ENCODE measurements around the gene C16orf92.
A peak's percentile ranks its signal among the peaks of the same experiment; 100 is the strongest.

The C16orf92 gene, protein sequence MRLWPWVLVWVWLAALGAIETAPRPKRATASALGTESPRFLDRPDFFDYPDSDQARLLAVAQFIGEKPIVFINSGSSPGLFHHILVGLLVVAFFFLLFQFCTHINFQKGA

DNA sequence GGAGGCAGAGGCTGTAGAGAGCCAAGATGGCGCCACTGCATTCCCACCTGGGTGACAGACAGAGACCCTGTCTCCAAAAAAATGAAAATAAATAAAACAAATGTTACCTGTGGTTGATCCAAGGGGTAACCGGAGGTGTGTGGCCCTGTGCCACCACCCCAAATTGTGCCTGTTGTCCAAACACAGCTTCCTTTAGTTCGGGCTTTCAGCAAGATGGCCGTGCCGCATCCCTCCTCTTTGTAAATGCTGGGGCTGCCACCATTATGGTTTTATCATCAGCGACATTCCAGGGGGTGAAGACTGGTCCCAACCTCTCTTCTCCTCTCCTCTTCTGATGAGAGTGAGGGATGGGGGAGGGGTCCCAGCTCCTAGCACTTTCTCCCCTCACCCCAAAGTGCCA is at the start of gene C16orf92:
Gene C16orf92 (plus strand): TSS at position 312 of the 400 bp plus-strand sequence. CDS start 143 bp downstream, outside the sequence.
- DNase-seq, result no peak

DNA sequence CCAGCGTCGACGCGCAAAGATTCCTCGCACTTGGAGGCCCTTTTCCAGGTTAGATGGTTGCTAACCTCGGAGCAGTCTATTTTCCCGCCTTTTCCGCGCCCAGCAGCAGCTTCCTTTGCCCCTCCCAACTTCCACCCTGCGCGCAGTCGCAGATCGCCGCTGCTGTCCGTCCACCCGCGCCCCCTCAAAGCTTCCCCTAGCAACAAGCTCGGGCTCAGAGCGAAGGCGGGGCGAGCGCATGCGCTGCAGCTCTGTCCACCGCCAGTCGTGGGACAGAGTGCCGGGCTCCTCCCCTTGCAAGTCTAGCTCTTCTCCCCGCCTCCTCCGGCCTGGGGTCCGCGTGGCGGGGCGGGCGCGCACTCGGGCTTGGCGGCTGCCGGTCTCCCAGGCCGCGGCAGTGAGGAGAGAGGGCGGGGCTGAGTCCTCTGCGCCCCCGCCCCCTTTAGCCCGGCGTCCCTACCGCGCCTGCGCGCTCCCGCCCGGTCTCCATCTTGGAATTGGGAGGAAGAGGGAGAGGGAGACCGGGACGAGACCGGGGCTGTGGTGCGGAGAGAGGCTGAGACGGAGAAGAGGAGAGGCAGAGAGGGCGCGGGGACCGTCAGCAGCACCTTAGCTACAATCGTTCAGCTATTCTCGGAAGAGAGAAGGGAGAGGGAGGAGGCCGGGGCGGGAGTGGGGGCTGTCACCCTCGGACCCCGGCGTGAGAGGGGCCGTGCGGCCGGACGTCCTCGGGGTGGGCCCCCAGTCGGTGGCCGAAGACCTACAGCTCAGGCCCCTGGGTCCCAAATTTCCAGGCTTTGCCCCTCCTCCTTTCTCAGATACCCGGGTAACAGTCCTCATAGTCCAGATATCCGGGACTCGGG is 49.4 kb upstream of the C16orf92 start, which contains the start of gene TAOK2:
Gene TAOK2 (plus strand): TSS at position 485 of the 863 bp plus-strand sequence. CDS start 3,905 bp downstream, outside the sequence.
- peak; percentile 86 for DNase-seq

DNA sequence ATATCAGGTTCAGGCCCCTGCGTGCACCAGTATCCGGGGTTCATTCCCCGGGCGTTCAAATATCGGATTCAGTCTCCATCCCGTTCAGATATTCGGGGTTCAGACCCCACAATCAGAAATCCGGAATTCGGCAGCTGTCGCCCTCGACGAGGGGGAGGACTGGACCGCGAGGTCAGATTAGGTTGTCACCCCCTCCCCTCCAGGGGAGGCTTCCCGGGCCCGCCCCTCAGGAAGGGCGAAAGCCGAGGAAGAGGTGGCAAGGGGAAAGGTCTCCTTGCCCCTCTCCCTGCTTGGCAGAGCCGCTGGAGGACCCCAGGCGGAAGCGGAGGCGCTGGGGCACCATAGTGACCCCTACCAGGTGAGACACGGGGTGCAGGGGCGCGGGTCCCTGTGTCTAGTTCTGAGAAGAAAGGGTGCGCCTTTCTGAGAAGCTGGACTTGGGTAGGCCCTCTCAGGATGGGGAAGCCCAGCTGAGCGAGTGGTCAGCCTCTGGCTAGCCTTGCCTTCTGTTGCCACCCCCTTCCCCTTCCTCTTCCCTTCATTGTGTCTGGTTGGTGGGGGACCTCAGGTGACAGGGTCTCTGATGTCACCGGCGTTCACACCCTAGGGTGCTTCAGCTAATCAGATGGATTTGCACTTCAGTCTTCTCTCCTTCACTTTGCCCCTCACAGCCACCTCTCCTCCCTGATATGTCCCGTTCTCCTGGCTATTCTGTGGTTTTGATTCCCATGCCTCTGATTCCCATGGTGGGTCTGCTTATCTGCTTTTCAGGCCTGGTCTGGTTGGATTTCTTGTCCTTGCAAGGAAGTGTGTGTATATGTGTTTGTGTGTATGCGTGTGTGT is 48.5 kb upstream of the C16orf92 start:
- no peak for DNase-seq

DNA sequence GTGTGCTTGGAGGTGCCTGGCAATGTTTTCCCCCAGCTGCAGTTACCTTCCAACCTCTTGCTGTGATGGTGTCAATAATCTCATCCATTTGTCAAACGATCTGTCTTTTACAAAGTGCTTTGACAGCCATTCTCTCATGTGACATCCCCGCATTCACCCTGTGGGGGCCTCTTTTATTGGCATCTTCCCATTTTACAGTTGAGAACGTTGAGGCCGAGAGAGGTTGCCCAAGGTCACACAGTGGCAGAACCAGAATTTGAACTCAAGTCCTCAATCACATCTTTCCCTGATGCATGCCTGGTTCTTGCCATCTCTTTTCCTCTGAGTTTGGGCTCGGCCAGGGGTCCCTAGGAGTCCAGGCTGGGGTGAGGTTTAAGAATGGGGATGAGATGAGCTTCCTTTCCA is 47.9 kb upstream of the C16orf92 start:
- DNase-seq, result no peak

DNA sequence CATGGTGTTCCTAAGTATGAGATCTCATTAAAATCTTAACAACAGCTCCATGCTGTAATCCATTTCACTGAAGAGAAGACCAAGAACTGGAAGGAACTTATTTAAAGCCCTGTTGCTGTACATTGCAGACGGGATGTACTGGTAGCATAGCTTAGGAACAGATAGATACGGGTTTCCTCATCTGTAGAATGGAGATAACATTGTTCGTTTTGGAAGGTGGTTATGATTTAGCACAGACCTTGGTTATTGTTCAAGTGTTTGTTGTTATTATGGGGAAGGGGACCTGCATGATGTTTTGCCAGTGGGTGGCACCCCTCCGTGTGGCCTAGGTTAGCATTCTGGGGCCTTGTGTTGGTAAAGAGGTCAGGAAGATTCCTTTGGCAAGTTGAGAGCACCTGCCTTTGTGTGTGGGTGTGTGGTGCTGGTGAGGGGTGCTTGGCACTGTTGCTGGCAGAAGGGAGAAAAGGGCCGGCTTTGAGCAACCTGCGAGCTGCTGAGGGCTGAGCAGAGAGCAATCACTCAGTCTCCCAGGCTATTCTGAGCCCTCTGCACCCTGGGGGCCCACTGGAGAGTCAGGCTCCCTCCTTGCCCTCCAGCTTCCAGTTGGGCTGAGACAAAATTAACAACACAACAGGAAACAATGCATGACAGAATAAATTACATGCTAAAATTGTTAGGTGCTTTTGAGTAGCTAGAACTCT is 47.0 kb upstream of the C16orf92 start:
- no peak for DNase-seq

DNA sequence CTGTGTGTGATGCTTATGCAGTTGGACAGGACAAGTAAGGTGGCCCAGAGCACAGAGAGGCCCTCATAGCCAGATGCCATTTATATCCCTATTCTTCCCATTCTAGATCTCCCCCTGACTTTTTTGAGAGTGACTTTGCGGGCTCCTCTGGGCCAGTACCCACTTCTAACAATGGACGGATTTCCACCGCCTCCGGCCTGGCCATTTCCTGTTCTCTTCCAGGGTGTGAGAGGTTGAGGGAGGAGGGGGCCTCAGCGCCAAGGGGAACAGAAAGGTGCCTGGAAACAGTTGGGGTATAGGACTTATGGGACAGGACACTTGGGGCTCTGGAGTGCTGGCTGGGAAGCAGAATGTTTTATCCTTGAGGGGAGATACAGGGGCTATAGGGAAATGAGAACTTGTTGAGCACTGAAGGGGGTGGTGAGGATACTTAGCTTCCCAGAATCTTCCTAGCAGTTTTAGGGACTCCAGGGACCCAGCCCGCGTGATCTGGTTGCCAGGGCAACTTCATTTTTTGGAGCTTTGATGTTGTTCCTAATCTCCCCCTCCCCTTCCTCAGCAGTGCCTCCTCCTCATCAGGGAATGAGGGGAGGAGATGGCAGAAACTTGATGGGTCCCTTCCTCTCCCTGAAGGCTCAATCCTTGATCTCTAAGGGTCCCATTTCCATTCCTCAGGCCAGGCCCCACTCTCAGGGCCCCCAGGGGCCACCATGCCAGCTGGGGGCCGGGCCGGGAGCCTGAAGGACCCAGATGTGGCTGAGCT is 45.8 kb upstream of the C16orf92 start:
- DNase-seq, result no peak

DNA sequence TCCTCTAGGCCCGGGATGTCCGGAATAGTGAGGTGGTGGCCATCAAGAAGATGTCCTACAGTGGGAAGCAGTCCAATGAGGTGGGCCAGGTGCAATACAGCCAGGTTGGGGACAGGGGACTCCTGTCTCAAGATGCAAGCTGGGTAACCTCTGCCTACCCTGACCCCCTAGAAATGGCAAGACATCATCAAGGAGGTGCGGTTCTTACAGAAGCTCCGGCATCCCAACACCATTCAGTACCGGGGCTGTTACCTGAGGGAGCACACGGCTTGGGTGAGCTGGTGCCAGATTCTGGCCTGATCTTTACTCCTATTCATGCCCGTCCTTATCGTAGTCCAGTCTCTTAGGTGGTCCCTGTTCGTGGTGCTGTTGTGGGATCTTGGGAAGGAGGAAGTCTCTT is 44.9 kb upstream of the C16orf92 start:
- DNase-seq, result no peak

DNA sequence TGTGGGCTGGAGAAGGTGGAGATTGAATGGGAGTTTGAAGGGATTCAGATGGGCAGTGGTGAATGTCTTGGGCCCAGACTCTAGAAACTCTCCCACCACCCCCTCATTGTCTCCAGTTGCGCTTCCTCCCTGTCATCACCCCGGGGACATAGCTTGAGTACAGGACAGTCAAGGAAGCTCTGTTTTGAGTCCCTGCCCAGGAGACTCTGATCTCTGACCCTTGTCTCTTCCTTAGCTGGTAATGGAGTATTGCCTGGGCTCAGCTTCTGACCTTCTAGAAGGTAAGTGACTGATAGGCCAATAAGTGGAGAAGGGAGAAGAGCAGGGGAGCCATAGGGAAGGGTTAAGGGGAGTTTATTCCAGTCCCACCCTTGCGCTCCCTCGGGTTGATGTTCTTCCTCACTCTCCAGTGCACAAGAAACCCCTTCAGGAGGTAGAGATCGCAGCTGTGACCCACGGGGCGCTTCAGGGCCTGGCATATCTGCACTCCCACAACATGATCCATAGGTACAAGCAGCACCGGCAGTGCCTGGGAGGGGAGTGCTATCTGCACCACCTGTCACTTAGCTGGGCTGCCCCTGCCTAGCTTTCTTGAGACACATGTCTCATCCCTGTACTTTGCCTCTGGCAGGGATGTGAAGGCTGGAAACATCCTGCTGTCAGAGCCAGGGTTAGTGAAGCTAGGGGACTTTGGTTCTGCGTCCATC is 44.3 kb upstream of the C16orf92 start:
- DNase-seq, result no peak

DNA sequence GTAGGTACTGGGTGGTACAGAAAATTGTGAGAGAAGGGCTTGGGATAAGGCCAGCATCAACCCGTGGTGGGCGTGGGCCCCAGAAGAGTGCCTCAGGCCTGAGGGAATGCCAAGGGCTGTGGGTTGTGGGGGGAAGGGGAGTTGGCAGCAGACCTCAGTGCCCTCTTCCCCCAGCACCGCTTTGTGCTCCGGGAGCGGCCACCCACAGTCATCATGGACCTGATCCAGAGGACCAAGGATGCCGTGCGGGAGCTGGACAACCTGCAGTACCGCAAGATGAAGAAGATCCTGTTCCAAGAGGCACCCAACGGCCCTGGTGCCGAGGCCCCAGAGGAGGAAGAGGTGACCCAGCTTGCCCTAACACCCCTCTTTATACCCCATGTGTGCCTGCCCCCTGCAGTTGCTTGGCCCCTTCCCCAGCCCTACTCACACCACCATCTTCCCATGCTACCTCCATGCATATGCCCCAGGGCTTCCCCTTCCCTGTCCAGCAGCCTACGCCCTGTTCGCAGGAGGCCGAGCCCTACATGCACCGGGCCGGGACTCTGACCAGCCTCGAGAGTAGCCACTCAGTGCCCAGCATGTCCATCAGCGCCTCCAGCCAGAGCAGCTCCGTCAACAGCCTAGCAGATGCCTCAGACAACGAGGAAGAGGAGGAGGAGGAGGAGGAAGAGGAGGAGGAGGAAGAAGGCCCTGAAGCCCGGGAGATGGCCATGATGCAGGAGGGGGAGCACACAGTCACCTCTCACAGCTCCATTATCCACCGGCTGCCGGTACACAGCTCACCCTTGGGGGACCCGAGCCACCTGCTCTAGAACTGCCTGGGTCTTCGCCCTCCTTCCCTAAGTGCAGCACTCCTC is 40.2 kb upstream of the C16orf92 start:
- DNase-seq, result no peak

DNA sequence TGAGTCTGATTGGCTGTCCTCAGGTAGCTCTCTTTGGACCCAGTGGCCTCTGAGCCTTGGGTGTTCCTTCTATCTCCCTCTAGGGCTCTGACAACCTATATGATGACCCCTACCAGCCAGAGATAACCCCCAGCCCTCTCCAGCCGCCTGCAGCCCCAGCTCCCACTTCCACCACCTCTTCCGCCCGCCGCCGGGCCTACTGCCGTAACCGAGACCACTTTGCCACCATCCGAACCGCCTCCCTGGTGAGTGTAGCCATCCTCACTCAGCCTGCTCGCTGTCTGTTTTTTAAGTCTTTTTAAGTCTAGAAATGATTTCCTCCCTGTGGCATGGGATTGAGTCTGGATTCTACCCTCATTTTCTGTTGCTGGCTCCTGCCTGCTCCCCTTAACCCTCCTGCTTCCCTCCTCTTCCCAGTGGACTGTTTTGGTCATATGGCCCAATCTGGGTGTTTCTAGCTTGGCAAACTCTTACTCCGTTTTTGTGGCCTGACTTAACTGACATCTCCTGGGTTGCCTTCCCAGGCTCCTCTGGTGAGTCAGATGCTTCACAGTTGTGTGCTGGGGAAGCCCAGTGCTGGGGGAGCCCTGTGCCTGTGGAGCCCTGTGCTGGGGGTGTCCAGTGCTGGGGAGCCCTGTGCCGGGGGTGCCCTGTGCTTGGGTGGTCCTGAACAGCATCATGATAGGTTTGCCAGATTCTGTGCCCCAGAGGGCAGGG is 39.4 kb upstream of the C16orf92 start:
- DNase-seq, result no peak

DNA sequence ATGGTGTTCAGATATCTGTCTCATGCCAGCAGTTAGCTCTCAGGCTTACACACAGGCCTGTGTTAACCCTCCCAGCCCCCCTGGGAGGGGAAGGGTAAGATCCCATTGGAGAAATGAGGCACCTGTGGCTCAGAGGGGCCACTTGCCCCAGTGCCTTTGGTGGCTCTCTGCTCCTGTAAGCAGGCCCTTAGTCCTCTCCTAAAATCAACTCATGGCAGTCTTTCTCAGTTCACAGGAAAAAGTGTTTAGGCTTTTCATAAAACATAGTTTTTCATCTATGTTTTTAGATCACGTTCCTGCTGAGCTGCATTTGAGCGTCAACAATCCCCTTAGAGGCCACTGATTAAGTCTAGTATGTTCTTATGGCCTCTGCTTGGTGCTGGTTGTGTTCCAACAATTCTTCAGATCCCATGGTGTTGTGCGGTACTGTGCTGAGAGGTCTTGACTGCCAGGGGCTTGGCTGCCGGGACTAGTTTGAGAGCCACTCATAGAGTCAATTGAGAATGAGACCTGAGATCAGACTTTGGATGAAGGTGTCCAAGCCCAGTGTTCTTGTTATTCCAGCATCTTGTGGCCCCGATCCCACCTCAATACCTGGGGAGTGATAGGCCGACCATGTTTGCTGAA is 38.7 kb upstream of the C16orf92 start:
- DNase-seq, result no peak

DNA sequence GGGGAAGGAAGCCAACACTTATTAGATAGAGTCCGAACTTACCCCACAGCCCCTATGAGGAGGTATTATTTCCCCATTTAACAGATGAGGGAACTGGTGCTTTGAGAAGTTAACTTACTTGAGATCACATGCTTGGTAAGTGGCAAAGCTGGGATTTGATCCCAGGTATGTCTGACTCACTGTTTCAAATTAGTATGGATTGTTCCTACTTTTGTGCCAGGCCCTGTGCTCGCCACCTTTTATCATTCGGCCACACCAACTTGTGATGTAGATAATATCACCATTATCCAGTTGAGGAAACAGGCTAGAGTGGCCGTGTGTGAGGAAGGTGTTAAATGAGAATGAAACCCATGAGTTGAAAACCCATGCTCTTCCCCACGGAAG is 38.2 kb upstream of the C16orf92 start:
- DNase-seq, result no peak

DNA sequence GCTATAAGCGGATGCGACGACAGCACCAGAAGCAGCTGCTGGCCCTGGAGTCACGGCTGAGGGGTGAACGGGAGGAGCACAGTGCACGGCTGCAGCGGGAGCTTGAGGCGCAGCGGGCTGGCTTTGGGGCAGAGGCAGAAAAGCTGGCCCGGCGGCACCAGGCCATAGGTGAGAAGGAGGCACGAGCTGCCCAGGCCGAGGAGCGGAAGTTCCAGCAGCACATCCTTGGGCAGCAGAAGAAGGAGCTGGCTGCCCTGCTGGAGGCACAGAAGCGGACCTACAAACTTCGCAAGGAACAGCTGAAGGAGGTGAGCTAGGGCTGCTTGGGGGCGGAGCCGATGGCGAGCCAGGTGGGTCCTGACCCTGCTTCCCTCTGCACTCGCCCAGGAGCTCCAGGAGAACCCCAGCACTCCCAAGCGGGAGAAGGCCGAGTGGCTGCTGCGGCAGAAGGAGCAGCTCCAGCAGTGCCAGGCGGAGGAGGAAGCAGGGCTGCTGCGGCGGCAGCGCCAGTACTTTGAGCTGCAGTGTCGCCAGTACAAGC is 37.7 kb upstream of the C16orf92 start:
- DNase-seq, result no peak

DNA sequence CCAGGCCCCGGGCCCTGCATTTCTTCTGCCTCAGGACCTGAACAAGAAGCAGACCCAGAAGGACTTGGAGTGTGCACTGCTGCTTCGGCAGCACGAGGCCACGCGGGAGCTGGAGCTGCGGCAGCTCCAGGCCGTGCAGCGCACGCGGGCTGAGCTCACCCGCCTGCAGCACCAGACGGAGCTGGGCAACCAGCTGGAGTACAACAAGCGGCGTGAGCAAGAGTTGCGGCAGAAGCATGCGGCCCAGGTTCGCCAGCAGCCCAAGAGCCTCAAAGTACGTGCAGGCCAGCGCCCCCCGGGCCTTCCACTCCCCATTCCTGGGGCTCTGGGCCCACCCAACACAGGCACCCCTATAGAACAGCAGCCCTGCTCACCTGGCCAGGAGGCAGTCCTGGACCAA is 36.8 kb upstream of the C16orf92 start:
- DNase-seq, result no peak

DNA sequence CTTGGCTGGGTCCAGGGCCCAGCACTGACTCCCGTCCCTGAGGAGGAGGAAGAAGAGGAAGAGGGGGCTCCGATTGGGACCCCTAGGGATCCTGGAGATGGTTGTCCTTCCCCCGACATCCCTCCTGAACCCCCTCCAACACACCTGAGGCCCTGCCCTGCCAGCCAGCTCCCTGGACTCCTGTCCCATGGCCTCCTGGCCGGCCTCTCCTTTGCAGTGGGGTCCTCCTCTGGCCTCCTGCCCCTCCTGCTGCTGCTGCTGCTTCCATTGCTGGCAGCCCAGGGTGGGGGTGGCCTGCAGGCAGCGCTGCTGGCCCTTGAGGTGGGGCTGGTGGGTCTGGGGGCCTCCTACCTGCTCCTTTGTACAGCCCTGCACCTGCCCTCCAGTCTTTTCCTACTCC is 36.1 kb upstream of the C16orf92 start:
- no peak for DNase-seq

DNA sequence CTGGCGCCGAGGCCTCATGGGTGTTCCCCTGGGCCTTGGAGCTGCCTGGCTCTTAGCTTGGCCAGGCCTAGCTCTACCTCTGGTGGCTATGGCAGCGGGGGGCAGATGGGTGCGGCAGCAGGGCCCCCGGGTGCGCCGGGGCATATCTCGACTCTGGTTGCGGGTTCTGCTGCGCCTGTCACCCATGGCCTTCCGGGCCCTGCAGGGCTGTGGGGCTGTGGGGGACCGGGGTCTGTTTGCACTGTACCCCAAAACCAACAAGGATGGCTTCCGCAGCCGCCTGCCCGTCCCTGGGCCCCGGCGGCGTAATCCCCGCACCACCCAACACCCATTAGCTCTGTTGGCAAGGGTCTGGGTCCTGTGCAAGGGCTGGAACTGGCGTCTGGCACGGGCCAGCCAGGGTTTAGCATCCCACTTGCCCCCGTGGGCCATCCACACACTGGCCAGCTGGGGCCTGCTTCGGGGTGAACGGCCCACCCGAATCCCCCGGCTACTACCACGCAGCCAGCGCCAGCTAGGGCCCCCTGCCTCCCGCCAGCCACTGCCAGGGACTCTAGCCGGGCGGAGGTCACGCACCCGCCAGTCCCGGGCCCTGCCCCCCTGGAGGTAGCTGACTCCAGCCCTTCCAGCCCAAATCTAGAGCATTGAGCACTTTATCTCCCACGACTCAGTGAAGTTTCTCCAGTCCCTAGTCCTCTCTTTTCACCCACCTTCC is 35.5 kb upstream of the C16orf92 start:
- DNase-seq, result no peak

DNA sequence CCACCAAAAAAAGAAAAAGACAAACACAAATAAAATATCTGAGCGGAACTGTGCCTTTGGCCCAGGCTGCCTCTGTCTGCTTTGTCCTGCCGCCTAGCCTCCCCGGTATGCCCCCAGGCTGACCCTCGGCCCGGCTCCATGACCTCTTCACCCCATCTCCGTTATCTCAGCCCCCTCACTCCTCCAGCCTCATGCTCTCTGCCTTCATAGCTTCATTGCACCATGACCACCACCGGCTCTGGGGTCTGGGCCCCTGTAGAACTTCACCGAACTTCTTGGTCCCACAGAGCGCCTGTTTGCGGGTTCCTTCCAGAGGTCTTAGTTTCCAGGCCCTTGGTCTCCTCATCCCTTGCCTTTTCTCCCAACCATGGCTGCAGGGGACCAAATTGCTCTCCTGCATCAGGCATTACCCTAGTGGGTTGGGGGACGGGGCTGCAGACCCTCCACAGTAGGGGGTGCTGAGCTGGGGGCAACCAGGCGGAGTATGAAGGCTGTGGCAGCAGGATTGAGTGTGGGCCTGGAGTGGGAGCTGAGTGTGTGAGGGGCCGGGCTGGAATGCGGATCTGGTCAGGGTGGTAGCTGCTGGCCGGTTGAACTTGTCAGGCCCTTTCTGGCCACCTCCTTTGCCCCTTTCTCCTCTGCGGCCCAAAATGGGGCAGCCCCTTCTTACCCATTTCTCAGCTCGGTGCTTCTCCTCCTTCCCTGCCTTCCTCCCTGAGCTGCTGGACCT is 34.5 kb upstream of the C16orf92 start:
- no peak for DNase-seq

All from NCI-H1694 treated with DMSO at 0.1 percent for 48 hours (cell line).